Activated CD4-positive, alpha-beta T cell treated with anti-CD3 and anti-CD28 coated beads for 24 hours (primary cell): ENCODE data around the gene MVB12B.

Source experiments
- DNase-seq, 2 donors: peaks; one replicate each; pipeline ENCODE4 v3.0.0-alpha.2; 2020; ENCODE audit warnings: low read depth in 2 of 2

Gene MVB12B

GRCh38 chr9:126519660-126520420, 193.2 kb downstream of the MVB12B start:
- DNase-seq = no peak

- no peak for DNase-seq
These were observed 193.8 kb downstream of the MVB12B start for GRCh38 chr9:126520453-126520852.

GRCh38 chr9:126521089-126521488, 194.5 kb downstream of the MVB12B start:
- no peak for DNase-seq

- no peak for DNase-seq
These were observed 194.9 kb downstream of the MVB12B start for GRCh38 chr9:126521551-126521950.

- DNase-seq = no peak
These were observed 195.5 kb downstream of the MVB12B start for GRCh38 chr9:126521976-126522590.

- DNase-seq = no peak
These were observed 196.2 kb downstream of the MVB12B start for GRCh38 chr9:126522612-126523356.

GRCh38 chr9:126523611-126524111, 197.0 kb downstream of the MVB12B start:
- no peak for DNase-seq

- no peak for DNase-seq
These were observed 197.9 kb downstream of the MVB12B start for GRCh38 chr9:126524353-126525077.

GRCh38 chr9:126526218-126527108, 199.8 kb downstream of the MVB12B start:
- DNase-seq = no peak

GRCh38 chr9:126527109-126527825, 200.6 kb downstream of the MVB12B start:
- no peak for DNase-seq

- DNase-seq = no peak
These were observed 201.5 kb downstream of the MVB12B start for GRCh38 chr9:126528111-126528510.

- no peak for DNase-seq
These were observed 202.3 kb downstream of the MVB12B start for GRCh38 chr9:126528915-126529314.

GRCh38 chr9:126531035-126531571, 204.5 kb downstream of the MVB12B start:
- DNase-seq = no peak

- DNase-seq = no peak
These were observed 205.0 kb downstream of the MVB12B start for GRCh38 chr9:126531591-126531990.

GRCh38 chr9:126532019-126532462, 205.4 kb downstream of the MVB12B start:
- no peak for DNase-seq

- no peak for DNase-seq
These were observed 205.9 kb downstream of the MVB12B start for GRCh38 chr9:126532489-126532888.

- DNase-seq = no peak
These were observed 206.6 kb downstream of the MVB12B start for GRCh38 chr9:126532951-126533925.

- no peak for DNase-seq
These were observed 207.3 kb downstream of the MVB12B start for GRCh38 chr9:126533926-126534310.
